Measurements from ENCODE around the gene LGALS9.

Gene LGALS9

GRCh38 chr17:27668488-27668823 is 37.5 kb downstream of the LGALS9 start:
- no peak overlapping the region for H3K27ac ChIP-seq (ENCODE audit: extremely low read depth, low read depth, low read length)
- ChIA-PET POLR2A (no interaction called here), CTCF (interaction anchor here (0.8 to 1.8 kb wide), 2 partner anchors 14 to 18 kb away, joined by 4 to 7 read pairs; no protein-coding TSS in a partner anchor)
- H3K36me3 ChIP-seq (ENCODE audit: control insufficient read depth in 2 of 2, insufficient read depth in 1 of 2, low read length in 2 of 2), result no peaks in the 10 kb centered on the region
- H3K4me3 ChIP-seq (ENCODE audit: low read depth, low read length), result no peak overlapping the region
- H3K4me1 ChIP-seq (ENCODE audit: control insufficient read depth, insufficient read depth, low read length), result no peaks in the 10 kb centered on the region
- TF ChIP-seq TSHZ1 (tag by site-specific recombination; IDR thresholded peaks at IDR 0.05; ENCODE audit: borderline replicate concordance), result no peak
- TF ChIP-seq ZNF580 (tag by site-specific recombination; IDR thresholded peaks at IDR 0.05), result no peak
- no peak for TF ChIP-seq ZSCAN5A (tag by site-specific recombination; IDR thresholded peaks at IDR 0.05)
- TF ChIP-seq ZNF48 (tag by site-specific recombination; IDR thresholded peaks at IDR 0.05), result no peak
- TF ChIP-seq PRDM6 (tag by site-specific recombination; IDR thresholded peaks at IDR 0.05), result no peak
- TF ChIP-seq ZNF830 (tag by site-specific recombination; IDR thresholded peaks at IDR 0.05; ENCODE audit: low read depth), result no peak
- H3K9me3 ChIP-seq (ENCODE audit: control insufficient read depth, insufficient read depth, low read depth, low read length), result no peaks in the 10 kb centered on the region

GRCh38 chr17:27669136-27669535 is 38.1 kb downstream of the LGALS9 start:
- H3K36me3 ChIP-seq (ENCODE audit: control insufficient read depth in 2 of 2, insufficient read depth in 1 of 2, low read length in 2 of 2), result no peaks in the 10 kb centered on the region
- no peaks in the 10 kb centered on the region for H3K4me1 ChIP-seq (ENCODE audit: control insufficient read depth, insufficient read depth, low read length)
- peak; percentile 61; the same call in 1 of the 2 replicates for TF ChIP-seq PRDM4 (tag by site-specific recombination; IDR thresholded peaks at IDR 0.05)
- TF ChIP-seq BCL6B (tag by site-specific recombination; IDR thresholded peaks at IDR 0.05), result no peak
- TF ChIP-seq ZNF121 (tag by site-specific recombination; IDR thresholded peaks at IDR 0.05), result no peak
- no peak overlapping the region for H3K27ac ChIP-seq (ENCODE audit: extremely low read depth, low read depth, low read length)
- no peaks in the 10 kb centered on the region for H3K9me3 ChIP-seq (ENCODE audit: control insufficient read depth, insufficient read depth, low read depth, low read length)
- CTCF ChIA-PET, result interaction anchor here (0.8 to 1.8 kb wide), 2 partner anchors 14 to 18 kb away, joined by 4 to 7 read pairs; no protein-coding TSS in a partner anchor
- POLR2A ChIA-PET, result no interaction called here
- no peak overlapping the region for H3K4me3 ChIP-seq (ENCODE audit: low read depth, low read length)

GRCh38 chr17:27669850-27670249 is 38.9 kb downstream of the LGALS9 start:
- Histone ChIP-seq H3K4me1 (ENCODE audit: control insufficient read depth, insufficient read depth, low read length) (no peaks in the 10 kb centered on the region), H3K36me3 (ENCODE audit: control insufficient read depth in 2 of 2, insufficient read depth in 1 of 2, low read length in 2 of 2) (no peaks in the 10 kb centered on the region), H3K4me3 (ENCODE audit: low read depth, low read length) (no peak overlapping the region), H3K9me3 (ENCODE audit: control insufficient read depth, insufficient read depth, low read depth, low read length) (no peaks in the 10 kb centered on the region), H3K27ac (ENCODE audit: extremely low read depth, low read depth, low read length) (no peak overlapping the region)
- CTCF ChIA-PET, result interaction anchor here (1.0 to 1.8 kb wide), 2 partner anchors 12 to 15 kb away, joined by 3 to 7 read pairs; no protein-coding TSS in a partner anchor
- POLR2A ChIA-PET, result no interaction called here
- TF ChIP-seq ZNF221 (tag by site-specific recombination; IDR thresholded peaks at IDR 0.05; ENCODE audit: borderline replicate concordance) (no peak), ZNF416 (tag by site-specific recombination; IDR thresholded peaks at IDR 0.05) (no peak), ZEB2 (tag by site-specific recombination; IDR thresholded peaks at IDR 0.05) (no peak), ZBTB26 (tag by site-specific recombination; optimal IDR thresholded peaks at IDR 0.05) (no peak), ZNF404 (tag by site-specific recombination; IDR thresholded peaks at IDR 0.05) (no peak), ZNF843 (tag by site-specific recombination; IDR thresholded peaks at IDR 0.05) (no peak), ZFP3 (tag by site-specific recombination; IDR thresholded peaks at IDR 0.05; ENCODE audit: low read depth) (no peak), ZNF140 (tag by site-specific recombination; IDR thresholded peaks at IDR 0.05) (no peak), ZNF580 (tag by site-specific recombination; IDR thresholded peaks at IDR 0.05) (no peak), YY1 (tag by site-specific recombination; IDR thresholded peaks at IDR 0.05) (no peak), ZNF426 (tag by site-specific recombination; IDR thresholded peaks at IDR 0.05) (no peak)

Measured in HEK293 (cell line).